GM18861 (cell line): ENCODE data around the gene NDUFAF7.
"Not testable (repeated sequence)": the region's sequence is repeated elsewhere in the genome, so short reads cannot be mapped to it uniquely, and the experiment has no call there.

ENCODE experiments used
- ATAC-seq: cut with Tn5 transposase; IDR thresholded peaks from one replicate; pipeline ENCODE4 v1.9.1; 2021; ENCODE audit not compliant: unreplicated experiment

Gene NDUFAF7

DNA sequence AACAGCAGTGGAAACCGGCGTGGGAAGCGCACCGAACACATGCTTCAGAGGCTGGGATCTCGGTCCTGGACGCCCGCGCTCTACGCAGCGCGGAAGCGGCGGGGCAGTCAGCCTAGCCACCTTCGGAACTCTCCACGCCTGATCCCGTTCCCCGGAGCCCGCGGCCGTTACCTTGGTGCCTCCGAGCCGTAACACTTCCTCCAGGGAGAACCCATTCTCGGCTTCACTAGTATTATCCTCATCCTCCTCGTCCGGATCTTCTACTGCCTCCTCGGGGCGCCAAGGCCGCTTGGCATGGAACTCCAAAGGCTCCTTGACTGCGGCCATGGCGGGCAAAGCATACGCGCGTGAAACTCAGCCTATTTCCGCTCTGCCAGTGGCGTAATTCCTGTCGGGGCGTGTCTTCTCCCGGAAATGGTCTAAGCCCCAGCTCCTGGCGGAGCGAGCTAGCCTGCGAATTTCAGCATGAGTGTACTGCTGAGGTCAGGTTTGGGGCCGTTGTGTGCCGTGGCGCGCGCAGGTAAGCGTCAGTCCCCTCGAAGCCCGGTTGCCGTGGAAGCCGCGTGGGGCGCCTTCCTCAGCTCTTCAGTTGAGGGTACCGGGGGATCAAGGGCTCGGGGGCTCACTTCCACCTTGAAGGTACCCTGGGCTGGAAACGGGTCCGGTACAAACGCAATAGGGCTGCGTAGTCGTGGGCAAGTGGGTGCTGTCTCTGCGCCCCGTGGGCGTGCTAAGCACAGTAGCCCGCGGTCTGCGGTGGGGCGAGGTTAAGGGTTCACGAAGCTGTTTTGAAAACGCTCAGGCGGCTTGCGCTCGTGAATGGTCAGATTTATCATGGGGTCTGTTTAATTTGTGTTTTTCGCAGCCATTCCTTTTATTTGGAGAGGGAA lies at the start of gene NDUFAF7, which contains the start of gene CEBPZ:
TSS of gene NDUFAF7 (plus strand) at position 418 of the 890 bp plus-strand sequence. CDS start at position 466, 48 bp downstream.
TSS of gene CEBPZ (minus strand) at position 356 of the 890 bp plus-strand sequence. CDS start at position 327, 29 bp downstream.
- peak; percentile 91 for ATAC-seq

DNA sequence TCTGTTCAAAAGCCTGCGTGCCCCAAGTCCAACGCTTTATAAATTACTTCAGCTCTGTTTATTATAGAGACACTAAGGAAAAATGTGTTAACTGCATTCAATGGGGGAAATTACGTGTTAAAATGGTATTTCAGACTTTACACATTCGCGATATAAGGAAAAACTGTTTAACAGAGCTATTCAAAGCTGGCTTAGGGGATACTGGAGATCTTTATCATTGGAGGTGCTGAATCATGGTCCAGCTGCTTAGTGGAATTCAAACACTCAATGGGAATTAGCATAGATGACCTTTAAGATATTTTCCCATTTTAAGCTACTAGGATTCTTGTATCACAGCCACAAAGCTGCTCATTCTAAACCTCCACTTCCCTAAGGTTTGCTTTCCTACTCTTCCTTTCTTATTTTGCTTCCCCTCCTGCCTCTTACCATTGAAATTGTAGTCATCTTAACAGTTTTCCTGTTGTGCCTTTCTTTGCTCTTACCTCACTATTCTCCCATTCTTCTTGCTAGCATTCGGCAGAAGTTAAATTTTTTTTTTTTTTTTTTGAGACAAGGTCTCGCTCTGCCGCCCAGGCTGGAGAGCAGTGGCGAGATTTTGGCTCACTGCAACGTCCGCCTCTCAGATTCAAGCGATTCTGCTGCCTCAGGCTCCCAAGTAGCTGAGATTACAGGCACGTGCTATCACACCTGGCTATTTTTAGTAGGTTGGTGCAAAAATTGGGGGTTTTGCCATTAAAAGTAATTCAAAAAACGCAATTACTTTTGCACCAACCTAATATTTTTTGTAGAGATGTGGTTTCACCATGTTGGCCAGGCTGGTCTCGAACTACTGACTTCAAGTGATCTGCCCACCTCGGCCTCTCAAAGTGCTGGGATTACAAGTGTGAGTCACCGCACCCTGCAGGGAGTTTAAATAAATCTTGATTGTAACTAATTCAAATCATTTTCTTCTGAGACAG lies 49.5 kb upstream of the NDUFAF7 start:
- no peak for ATAC-seq

DNA sequence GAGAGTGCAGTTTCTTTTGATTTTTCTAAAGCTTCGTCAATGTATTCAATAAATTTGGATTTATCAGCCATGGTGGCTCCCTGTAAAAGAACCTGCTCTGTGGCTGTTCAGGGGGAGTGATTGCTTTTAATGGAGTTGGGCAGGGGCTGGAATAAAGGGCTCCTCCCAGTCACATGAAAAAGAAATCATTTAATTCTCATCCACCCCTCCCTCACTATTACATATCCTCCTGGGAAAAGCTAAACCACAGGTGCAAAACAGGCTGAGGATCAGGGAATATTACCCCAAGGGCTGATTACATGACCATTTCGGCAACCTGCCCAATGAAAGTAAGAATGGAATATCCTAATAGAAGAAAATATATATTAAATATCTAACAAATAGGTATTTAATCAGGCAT lies 42.9 kb upstream of the NDUFAF7 start, which contains the start of gene SULT6B1:
TSS of gene SULT6B1 (minus strand) at position 101 of the 400 bp plus-strand sequence. CDS start at position 71, 30 bp downstream.
- ATAC-seq = no peak

- ATAC-seq = no peak
These were observed 41.9 kb upstream of the NDUFAF7 start for GRCh38 chr2:37189452-37190153.

DNA sequence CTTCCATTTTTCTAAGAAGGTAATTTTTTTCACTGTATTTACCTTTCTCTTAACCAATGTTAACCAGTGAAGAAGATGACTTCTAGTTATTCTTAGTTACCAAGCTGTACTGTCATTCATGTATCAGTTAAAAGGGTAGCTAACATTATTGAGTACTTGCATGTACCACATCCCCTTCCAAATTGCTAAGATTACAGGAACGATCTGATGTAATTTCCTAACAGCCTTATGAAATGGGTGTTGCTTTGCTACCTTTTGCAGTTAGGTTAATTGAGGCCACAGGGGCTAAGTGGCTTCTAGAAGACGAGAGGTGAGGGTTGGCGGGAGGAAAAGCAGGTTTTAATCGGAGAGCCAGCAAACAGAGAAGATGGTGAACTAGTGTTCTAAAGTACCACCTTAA lies 41.2 kb upstream of the NDUFAF7 start:
- ATAC-seq = no peak

DNA sequence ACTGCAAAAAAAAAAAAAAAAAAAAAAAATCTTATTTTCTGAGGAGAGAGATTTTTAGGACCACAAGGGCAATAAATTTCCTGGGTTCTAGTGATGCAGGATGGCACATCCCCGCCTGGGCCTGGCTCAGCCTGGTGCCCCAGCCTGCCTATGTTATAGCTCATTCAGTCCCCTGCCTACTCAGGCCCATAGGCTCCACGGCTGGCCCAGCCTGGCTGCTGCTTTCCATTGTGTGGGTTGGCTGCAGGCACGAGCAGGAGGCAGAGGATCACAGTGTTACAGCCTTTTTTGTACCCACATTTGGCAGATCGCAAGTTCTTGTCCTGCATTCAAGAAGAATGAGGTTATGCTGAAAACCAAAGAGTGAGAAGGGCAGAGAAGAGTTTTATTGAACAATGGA lies 40.2 kb upstream of the NDUFAF7 start:
- no peak for ATAC-seq

DNA sequence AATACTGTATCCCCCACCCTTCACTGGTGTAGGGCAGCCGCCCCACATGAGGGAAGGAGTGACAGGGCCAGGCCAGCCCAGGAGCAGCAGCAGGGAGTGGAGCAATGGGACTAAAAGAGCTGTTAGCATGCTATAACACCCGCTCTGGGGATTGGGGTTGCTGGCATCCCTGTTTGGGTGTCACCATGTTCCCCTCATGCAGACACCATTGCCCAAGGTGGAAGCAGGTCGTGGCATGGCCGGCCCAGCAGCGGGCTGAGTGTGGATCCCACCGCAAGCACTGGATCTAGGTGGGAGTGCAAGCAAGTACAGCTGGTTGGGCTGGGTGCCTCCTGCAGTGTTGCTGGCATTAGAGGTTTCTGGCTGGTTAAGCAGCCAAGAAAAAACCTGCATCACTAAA lies 39.7 kb upstream of the NDUFAF7 start:
- no peak for ATAC-seq

GRCh38 chr2:37192551-37192950 lies 38.9 kb upstream of the NDUFAF7 start:
- no peak for ATAC-seq

DNA sequence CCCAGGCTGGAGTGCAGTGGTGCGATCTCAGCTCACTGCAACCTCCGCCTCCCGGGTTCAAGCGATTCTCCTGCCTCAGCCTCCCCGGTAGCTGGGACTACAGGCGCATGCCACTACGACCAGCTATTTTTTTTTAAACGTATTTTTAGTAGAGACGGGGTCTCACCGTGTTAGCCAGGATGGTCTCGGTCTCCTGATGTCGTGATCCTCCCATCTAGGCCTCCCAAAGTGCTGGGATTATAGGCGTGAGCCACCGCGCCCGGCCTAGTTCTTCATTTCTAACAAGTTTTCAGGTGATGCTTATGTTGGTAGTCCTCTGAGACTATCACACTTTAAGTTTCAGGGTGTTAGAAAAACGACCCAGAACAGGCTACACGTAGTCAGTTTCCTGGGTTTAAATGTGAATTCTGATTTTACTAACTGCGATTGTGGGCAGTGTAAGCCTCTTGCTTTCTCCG lies 35.6 kb upstream of the NDUFAF7 start:
- not testable (repeated sequence) for ATAC-seq

- peak; percentile 55 for ATAC-seq
These were observed 34.9 kb upstream of the NDUFAF7 start, which contains the start of gene CEBPZOS for GRCh38 chr2:37196320-37197195. CEBPZOS (plus strand) TSS chr2:37196496; CDS start chr2:37199705, 3,209 bp downstream.

DNA sequence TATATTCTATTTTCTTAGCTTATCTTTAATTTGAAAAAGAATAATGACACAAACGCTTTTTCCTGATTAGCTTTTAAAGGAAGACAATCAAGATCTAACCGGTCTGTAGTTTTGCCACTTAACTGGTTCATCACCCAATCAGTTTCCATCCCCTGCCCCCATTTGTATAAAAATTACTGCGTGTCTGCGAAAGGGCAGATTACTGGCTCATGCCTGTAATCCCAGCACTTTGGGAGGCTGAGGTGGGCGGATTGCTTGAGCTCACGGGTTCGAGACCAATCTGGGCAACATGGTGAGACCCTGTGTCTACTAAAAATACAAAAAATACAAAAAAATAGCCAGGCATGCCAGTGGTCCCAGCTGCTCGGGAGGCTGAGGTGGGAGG lies 32.8 kb upstream of the NDUFAF7 start:
- ATAC-seq = no peak

GRCh38 chr2:37201208-37201607 lies 30.2 kb upstream of the NDUFAF7 start:
- no peak for ATAC-seq

GRCh38 chr2:37201766-37202165 lies 29.7 kb upstream of the NDUFAF7 start:
- ATAC-seq = no peak

GRCh38 chr2:37203708-37204107 lies 27.8 kb upstream of the NDUFAF7 start:
- no peak for ATAC-seq

GRCh38 chr2:37205071-37205661 lies 26.3 kb upstream of the NDUFAF7 start:
- not testable (repeated sequence) for ATAC-seq

GRCh38 chr2:37205689-37206341 lies 25.6 kb upstream of the NDUFAF7 start:
- no peak for ATAC-seq

- ATAC-seq = not testable (repeated sequence)
These were observed 24.7 kb upstream of the NDUFAF7 start for GRCh38 chr2:37206760-37207159.

- ATAC-seq = no peak
These were observed 20.2 kb upstream of the NDUFAF7 start for GRCh38 chr2:37211212-37211611.

GRCh38 chr2:37211939-37212338 lies 19.5 kb upstream of the NDUFAF7 start:
- ATAC-seq = no peak
